HepG2 (cell line): Measurements from ENCODE around the gene HPDL.

Experiments used
- HDAC2 ChIP-seq: sonication (generic); formaldehyde crosslinking; IDR thresholded peaks from 2 replicates; pipeline ENCODE4 v1.4.0; 2020; ENCODE audit warnings: missing genetic modification reagents
- POLR2A ChIP-seq, 2 experiments: IDR thresholded peaks; 2 replicates each; pipeline ENCODE4 v1.6.1; 2011; ENCODE audit warnings: low read depth in 2 of 2, low read length in 2 of 2, mild to moderate bottlenecking in 1 of 2, moderate library complexity in 1 of 2; ENCODE audit not compliant: insufficient read depth in 1 of 2
- TF ChIP-seq, protein P1 (sequence below): sonication (generic); formaldehyde crosslinking; IDR thresholded peaks from 2 replicates; pipeline ENCODE4 v1.5.0; 2020; ENCODE audit warnings: mild to moderate bottlenecking, missing genetic modification reagents, moderate library complexity

DNA sequence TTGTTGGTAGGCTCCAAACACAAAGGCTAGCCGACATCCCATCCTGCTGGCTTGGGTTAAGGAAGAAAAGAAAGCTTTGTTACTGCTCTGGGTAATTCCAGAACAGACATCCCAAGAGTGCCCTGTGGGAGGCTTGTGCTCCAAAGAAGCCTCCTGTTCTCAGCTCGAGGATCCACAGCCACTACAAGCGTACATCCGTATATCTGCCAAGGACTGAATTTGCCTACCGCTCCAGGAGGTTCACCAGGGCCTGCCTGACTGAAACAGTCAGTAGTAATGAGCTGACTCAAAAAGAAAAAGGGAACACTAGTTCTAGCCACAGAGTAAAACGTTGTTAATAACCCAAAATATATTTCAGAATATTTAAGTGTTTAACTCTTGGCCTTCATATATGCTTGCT, 38.4 kb downstream of the HPDL start:
- TF ChIP-seq POLR2A (IDR thresholded peaks at IDR 0.05; ENCODE audit: insufficient read depth in 1 of 2, low read depth in 2 of 2, low read length in 2 of 2) (no peak), HDAC2 (CRISPR knock-in tag) (no peak)
- TF ChIP-seq, protein P1, sequence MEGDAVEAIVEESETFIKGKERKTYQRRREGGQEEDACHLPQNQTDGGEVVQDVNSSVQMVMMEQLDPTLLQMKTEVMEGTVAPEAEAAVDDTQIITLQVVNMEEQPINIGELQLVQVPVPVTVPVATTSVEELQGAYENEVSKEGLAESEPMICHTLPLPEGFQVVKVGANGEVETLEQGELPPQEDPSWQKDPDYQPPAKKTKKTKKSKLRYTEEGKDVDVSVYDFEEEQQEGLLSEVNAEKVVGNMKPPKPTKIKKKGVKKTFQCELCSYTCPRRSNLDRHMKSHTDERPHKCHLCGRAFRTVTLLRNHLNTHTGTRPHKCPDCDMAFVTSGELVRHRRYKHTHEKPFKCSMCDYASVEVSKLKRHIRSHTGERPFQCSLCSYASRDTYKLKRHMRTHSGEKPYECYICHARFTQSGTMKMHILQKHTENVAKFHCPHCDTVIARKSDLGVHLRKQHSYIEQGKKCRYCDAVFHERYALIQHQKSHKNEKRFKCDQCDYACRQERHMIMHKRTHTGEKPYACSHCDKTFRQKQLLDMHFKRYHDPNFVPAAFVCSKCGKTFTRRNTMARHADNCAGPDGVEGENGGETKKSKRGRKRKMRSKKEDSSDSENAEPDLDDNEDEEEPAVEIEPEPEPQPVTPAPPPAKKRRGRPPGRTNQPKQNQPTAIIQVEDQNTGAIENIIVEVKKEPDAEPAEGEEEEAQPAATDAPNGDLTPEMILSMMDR: no peak
